Caki2 (cell line): ENCODE measurements around the gene KCNIP3. TPM values are rescaled to one million over a fixed set of nuclear protein-coding genes. Genes with fewer than 3 reads are reported as not detected.
"Not testable (repeated sequence)": the region's sequence is repeated elsewhere in the genome, so short reads cannot be mapped to it uniquely, and the experiment has no call there.

Experiments
- DNase-seq: peaks from one replicate; pipeline ENCODE4 v3.0.0-alpha.2; 2015; ENCODE audit warnings: low read depth
- in situ Hi-C: cut with HindIII; loops from 2 replicates; pipeline ENCODE4 v1.10.0; 2016; ENCODE audit warnings: low sequenced_read_pairs, low pct_unique_long_range_greater_than_20kb, mixed read lengths
- total RNA-seq: library from RNA; depleted of rRNA; stranded (reverse); fragments of >200 nt; shearing (Covaris generic); gene quantifications from 2 replicates; pipeline ENCODE4 v1.2.3, GENCODE V29; 2014; ENCODE audit warnings: low replicate concordance

KCNIP3 gene
- total RNA-seq, 1 experiment from 2014 or later, result 1.2 TPM

DNA sequence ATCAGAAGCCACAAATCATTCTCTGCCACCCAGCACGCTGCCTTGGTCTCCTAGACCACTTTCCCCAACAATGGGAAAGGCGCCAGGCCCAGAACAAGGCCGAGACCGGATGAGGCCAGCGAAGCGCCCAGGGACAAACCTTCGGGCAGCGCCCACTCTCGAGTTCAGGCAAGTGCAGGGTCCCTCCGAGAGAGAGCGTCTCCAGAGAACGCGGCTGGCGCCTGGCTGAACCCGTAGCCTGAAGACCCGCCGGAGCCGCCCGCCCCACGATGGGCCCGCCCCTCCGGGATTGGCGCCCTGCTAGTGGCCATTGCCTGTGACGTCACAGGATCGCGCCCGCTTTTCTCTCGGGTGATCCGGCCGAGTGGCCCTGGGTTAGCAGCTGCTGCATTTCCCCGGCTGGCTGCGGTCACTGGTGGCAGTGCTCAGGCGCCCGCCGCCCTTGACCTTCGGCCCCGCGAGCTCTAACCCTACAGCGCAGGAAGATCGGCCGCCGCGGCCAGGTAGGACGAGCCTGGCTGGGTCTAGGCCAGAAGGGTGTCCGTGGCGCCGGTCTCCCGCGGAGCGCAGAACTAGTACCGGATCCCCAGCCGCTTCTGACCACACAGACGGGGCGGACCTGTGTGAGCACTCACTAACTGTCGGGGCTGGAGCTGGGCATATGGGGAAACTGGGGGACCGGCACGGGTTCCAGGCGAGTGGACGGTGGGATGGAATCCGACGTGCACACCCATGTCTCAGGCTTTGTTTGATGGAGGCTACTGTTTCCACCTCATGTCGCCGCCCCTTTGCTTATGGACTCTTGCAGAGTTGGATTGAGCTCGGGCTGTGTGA is 105.4 kb downstream of the KCNIP3 start, which contains the start of gene FAHD2A:
Gene FAHD2A (plus strand): TSS at position 339 of the 834 bp plus-strand sequence. CDS start 2,851 bp downstream, outside the sequence.
- in situ Hi-C loops, result no loop called here
- DNase-seq, result peak; percentile 83

GRCh38 chr2:95403204-95403721 is 106.1 kb downstream of the KCNIP3 start:
- DNase-seq, result peak; percentile 37

GRCh38 chr2:95403824-95404223 is 106.7 kb downstream of the KCNIP3 start:
- in situ Hi-C loops, DNase-seq: not testable (repeated sequence)

More at GRCh38 chr2:95403204-95403721, 106.1 kb downstream of the KCNIP3 start:
- in situ Hi-C loops, result not testable (repeated sequence)

- DNase-seq, in situ Hi-C loops: not testable (repeated sequence)
Observed at GRCh38 chr2:95404676-95405075, 107.5 kb downstream of the KCNIP3 start.

DNA sequence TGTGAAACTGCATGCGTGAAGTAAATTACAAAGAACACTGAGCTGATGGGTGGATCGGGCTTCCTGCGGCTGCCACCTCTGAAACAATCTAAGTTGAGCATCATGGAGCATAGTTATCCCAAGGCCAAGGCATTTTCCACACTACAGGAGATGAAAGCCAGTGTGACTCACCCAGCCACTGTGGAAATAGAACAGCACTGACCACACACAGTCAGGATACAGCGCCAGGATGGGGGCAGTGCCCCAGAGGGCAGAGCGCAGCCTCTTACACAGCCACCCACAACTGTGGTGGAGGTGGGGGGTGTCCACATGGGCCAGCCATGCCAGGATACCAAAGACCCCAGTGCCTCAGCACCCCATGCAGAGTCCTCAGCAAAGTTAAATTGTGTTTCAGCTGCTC is 114.1 kb downstream of the KCNIP3 start:
- in situ Hi-C loops, DNase-seq: not testable (repeated sequence)

DNA sequence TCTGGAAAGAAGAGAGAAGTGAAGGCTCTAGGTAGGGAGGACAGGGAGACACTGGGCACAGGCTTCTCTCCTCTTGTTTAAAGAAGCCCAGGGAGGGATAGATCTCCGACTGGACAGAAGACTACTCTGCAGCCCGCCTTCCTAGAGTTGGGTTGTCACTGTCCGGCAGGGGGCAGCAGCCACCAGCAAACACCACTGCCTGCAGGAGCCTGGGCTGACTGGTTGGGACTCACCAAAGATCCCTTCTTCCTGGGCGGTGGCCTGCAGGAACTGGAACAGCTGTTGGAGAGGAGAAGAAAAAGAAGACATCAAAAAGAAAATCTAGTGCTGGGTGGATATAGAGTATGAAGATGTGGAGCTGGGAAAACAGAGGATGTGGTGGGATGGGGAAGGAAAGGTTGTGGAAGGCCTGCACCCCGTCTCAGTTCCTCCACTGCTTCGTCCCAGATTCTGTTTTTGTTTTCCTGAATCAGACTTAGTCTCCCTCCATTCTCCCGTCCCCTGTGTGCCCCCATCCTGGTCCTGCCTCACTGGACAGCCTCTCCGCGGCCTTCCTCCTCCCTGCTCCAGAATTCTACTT is 117.0 kb downstream of the KCNIP3 start:
- in situ Hi-C loops, result not testable (repeated sequence)
- peak; percentile 55 for DNase-seq

GRCh38 chr2:95415138-95415537 is 118.0 kb downstream of the KCNIP3 start:
- in situ Hi-C loops, DNase-seq: not testable (repeated sequence)

GRCh38 chr2:95415561-95415960 is 118.4 kb downstream of the KCNIP3 start:
- in situ Hi-C loops, DNase-seq: not testable (repeated sequence)

DNA sequence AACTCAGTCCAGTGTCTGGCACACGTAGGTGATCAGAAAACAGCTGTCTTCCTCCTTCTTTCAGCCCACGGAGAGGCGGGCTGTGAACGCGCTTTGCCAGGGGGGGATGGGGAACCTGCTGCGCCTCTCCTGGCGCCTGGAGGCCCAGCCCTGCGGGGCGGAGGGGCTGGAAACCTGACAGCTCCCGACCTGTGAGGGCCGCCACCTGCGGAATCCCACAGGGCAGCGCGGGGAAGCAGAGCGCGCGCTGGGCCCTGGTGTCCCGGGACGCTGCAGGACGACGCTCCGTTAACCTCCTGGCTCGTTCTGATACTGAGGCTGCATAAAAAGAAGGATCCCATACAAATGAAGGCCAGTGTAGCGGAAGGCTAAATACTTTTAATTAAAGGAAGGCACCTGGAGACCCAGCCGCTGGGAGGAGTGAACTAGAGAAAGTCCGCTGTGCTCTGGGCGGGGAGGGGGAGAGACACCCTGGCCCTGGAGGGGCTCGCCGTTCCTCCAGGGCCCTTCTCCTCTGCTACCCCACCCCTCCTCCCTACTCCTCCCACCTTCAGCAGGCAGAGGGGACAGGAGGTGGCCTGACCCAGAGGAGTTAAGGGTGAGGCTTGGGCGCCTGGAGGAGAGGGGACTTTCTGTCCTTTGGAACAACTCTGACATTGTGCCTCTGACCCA is 130.2 kb downstream of the KCNIP3 start:
- in situ Hi-C loops, DNase-seq: not testable (repeated sequence)

DNA sequence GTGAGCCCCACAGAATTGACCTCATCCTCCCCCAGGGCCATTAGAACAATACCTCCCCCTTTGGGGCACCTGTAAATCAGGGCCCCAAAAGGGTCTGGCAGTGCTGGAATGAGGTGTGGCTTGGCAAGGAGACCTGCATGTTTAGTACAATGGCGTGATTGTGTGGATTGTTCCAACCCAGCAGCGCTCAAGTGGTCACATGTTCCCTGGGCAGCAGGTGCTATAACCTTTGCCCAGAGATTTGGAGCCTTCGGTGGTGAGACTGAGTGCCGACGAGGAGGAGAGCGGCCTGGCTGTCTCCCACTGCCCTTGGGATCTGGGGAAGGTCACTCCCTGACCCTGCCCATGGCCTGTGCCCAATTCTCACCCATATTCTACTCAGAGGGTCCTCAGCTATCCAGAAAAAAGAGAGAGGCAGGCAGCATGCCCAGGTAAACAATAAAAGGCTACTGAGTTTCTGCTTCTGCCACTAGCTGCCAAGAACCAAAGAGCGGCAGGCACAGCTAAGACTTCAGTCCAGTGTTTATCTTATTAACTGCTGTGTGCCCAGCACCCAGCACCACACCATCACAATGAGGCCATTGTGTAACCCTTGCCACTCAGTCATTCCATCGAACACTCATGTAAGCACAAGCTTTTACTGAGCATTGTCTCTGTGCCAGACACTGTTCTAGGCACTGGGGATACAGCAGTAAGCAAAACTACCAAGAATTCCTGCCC is 132.8 kb downstream of the KCNIP3 start:
- DNase-seq, in situ Hi-C loops: not testable (repeated sequence)

GRCh38 chr2:95433373-95433772 is 136.2 kb downstream of the KCNIP3 start:
- in situ Hi-C loops, DNase-seq: not testable (repeated sequence)

- DNase-seq, in situ Hi-C loops: not testable (repeated sequence)
Observed at GRCh38 chr2:95433973-95434372, 136.8 kb downstream of the KCNIP3 start.

DNA sequence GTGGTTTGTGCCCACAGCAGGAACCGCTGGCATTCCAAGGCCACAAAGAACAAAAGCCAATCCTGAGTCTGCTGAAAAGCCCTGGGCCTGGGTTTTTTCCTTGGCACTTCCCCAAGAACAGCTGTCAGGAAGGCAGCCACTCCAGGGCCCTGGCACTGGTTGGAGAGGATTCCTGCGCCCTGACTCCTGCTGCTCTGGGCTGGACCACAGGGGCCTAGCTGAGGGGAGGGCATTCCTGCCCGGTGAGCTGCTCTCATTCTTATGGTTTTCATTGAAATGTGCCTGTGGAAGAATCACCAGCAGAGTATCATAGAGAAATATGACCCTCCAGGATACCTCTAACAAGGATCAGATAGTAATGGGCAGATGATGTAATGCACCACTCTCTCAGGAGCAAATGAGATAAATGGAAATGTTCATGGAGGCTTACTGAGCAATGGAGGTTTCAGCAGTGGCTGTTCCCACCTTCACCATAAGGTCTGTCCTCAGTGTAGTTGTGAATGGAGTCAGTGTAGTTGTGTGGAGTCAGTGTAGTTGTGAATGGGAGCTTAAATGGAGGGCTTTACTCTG is 137.4 kb downstream of the KCNIP3 start:
- in situ Hi-C loops, DNase-seq: not testable (repeated sequence)

DNA sequence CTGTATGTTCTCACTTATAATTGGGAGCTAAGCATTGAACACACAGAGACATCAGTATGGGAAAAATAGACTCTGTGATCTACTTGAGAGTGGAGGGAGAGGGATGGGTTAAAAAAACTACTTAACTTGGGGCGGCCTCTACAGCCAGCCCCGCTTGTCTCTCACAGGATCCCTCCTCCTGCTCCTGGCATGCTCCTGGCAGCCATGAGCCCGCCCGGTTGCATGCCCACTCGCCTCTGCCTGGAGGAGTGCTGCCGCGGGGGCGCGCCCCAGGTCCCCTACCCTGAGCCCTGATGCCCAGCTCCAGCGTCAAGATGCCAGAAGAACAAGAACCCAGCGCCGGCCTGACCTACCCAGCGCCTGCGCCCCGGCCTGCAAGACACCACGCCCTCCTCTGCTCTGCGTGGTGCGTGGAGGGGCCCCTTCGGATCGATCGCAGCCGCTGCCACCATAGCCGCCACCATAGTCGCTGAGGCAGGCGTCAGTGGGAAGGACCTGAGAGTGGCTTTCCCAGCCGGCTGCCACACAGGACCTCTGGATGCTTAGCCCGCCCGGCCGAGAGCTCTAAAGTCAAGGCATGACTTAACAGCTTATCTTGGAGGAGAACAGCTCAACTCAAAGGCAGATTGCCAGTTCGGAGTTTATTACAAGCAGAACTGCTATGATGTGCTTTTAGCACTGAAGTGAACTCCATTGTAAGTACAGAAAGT is 138.2 kb downstream of the KCNIP3 start:
- in situ Hi-C loops, DNase-seq: not testable (repeated sequence)
